HFFc6 (cell line): ENCODE data around the gene EFEMP2. TPM values are rescaled to one million over a fixed set of nuclear protein-coding genes. Genes with fewer than 3 reads are reported as not detected.

Experiments
- DNase-seq: peaks from one replicate; pipeline ENCODE4 v3.0.0-alpha.2; 2018
- H3K27ac Mint-ChIP-seq: 2 replicates; pipeline ENCODE4 v1.8.0; 2020; ENCODE audit warnings: mild to moderate bottlenecking, mixed read lengths
- H3K27me3 Mint-ChIP-seq: 2 replicates; pipeline ENCODE4 v1.8.0; 2021; ENCODE audit warnings: mild to moderate bottlenecking, moderate library complexity, mixed read lengths; ENCODE audit not compliant: insufficient read depth
- H3K36me3 Mint-ChIP-seq: 2 replicates; pipeline ENCODE4 v1.8.0; 2021; ENCODE audit warnings: low read depth, mixed read lengths
- H3K4me1 Mint-ChIP-seq: 2 replicates; pipeline ENCODE4 v1.8.0; 2020; ENCODE audit warnings: low read depth, mixed read lengths
- H3K4me3 Mint-ChIP-seq: 2 replicates; pipeline ENCODE4 v1.8.0; 2020; ENCODE audit warnings: mild to moderate bottlenecking, moderate library complexity, mixed read lengths
- H3K9me3 Mint-ChIP-seq: 2 replicates; pipeline ENCODE4 v1.8.0; 2020; ENCODE audit warnings: mild to moderate bottlenecking, mixed read lengths
- CTCF ChIP-seq: fragments of 200-600 bp; sonication (generic); IDR thresholded peaks from 2 replicates; pipeline ENCODE4 v1.5.0; 2021; ENCODE audit warnings: antibody characterized with exemption, mild to moderate bottlenecking
- total RNA-seq, 6 experiments: library from RNA; stranded (reverse); fragmentation: NEBNext Ultra II Directional; extraction: Animal tissue kit (Norgen Biotek cat#: 25700); gene quantifications; 2 replicates in 1 of 6; 3 replicates in 5 of 6; pipeline ENCODE4 v1.2.3, GENCODE V29; 2021

Gene EFEMP2
- total RNA-seq, 6 experiments from 2014 or later, result 318 to 359 (median 329) TPM

DNA sequence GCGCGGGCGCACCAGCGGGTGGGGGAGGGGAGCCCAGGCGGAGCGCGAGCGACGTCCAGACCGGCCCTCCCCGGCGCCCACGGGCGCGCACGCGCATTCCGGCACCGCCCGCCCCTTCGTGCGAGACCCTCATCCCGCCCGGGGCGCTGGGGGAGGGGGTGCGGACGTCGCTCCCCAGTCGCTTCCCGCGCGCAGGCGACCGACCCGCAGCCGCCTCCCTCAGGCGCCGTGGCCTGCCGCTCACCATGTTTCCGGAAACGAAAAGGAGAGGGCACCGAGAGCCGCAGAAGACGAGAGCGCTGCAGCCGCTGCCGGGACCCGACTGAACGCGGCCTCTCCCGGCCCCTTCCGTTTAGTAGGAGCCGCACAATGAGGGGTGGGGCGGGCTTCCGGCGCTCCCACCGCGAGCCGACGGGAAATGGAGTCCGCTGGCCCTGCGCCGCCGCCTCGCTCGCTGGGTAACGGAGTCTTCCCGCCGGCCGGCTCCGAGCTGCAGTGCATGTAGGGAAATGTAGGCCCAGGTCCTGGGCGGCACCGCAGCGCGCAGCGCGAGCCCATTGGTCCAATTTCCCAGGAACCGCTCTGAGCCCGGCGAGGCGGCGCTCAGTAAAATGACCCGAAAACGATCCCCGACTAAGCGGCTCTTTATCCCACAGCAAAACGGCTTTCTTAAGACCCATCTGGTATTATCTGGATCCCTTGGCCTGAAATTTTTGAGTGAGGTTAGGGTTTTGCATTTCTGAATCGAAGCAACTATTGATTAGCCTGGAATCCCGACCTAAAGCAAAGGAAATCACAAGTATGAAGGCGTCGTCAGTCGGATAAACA is 14.5 kb downstream of the EFEMP2 start, which contains the start of gene CFL1:
TSS of gene CFL1 (minus strand) at position 328 of the 828 bp plus-strand sequence. CDS start at position 247, 81 bp downstream.
- peaks cover 18% of the 10 kb centered on the region for H3K27me3 Mint-ChIP-seq

GRCh38 chr11:65857500-65857852 is 15.1 kb downstream of the EFEMP2 start:
- Mint-ChIP-seq H3K27me3 (peaks cover 18% of the 10 kb centered on the region), H3K9me3 (no peaks in the 10 kb centered on the region), H3K4me3 (peak overlapping the region; percentile 98), H3K27ac (peak overlapping the region; percentile 86; the same call in 1 of the 2 replicates), H3K36me3 (peaks cover 43% of the 10 kb centered on the region), H3K4me1 (peaks cover 66% of the 10 kb centered on the region)
- DNase-seq, result peak; percentile 22
- TF ChIP-seq CTCF, result peak; percentile 22; the same call in 1 of the 2 replicates

More for the DNA sequence above, 14.5 kb downstream of the EFEMP2 start, which contains the start of gene CFL1:
- Mint-ChIP-seq H3K4me1 (peaks cover 71% of the 10 kb centered on the region), H3K9me3 (no peaks in the 10 kb centered on the region), H3K4me3 (peak within 1 kb of the TSS; percentile 98), H3K36me3 (peaks cover 49% of the 10 kb centered on the region), H3K27ac (peak within 1 kb of the TSS; percentile 96)
- DNase-seq, result peak; percentile 98
- TF ChIP-seq CTCF, result no peak

DNA sequence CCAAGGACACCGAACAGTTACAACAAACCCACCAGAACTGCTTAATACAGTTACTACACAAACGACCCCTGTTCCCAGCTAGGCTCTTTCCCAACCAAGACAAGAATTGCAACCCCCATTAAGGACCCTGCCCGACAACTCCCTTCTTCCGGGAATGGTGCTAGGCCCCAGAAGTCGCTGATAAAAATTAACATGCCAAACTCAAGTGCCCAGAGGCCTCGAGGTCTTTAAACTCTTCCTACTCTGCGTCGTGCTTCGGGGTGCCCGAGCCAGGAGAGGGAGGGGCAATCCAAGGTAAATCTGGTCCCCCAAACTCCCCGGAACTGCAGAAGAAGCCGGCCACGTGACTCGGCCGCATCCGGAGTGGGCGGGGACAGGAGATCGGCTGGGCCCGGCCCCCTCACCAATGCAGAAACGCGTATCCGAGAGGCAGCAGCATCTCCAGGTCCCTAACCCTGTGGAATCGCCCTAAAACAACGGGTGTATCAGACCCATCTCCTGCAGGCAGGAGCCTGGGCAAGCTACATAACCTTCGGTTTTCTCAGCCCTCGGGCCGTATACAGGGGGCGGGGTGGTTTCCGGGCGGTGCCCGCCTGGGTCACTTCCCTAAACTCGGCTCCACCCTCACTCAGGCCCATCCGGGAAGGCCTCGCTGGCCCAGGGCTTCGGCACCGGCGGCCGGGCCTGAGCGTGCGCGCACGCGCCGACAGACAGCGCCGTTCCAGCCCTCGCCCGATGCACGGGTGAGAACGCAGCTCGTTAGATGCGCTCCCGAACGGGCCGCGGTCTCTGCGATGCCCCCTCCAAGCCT is 15.7 kb downstream of the EFEMP2 start:
- peak overlapping the region; percentile 98 for H3K4me3 Mint-ChIP-seq
- H3K36me3 Mint-ChIP-seq, result peaks cover 46% of the 10 kb centered on the region
- H3K9me3 Mint-ChIP-seq, result no peaks in the 10 kb centered on the region
- no peak for TF ChIP-seq CTCF
- H3K27ac Mint-ChIP-seq, result peak overlapping the region; percentile 86
- peaks cover 62% of the 10 kb centered on the region for H3K4me1 Mint-ChIP-seq
- DNase-seq, result peak; percentile 50
- H3K27me3 Mint-ChIP-seq, result peaks cover 18% of the 10 kb centered on the region

- Mint-ChIP-seq H3K27ac (peak overlapping the region; percentile 86), H3K4me3 (peak overlapping the region; percentile 98), H3K9me3 (peaks cover 4% of the 10 kb centered on the region; the same call in 1 of the 2 replicates), H3K36me3 (peaks cover 49% of the 10 kb centered on the region), H3K27me3 (peaks cover 24% of the 10 kb centered on the region), H3K4me1 (peaks cover 54% of the 10 kb centered on the region)
- DNase-seq, result no peak
- no peak for TF ChIP-seq CTCF
These were observed 16.7 kb downstream of the EFEMP2 start for GRCh38 chr11:65855927-65856363.
